Measurements from ENCODE around the gene MYH9.

The MYH9 gene

GRCh38 chr22:36385491-36386350 lies 2.0 kb downstream of the MYH9 start:
- DNase-seq = peak; percentile 67 to 77

GRCh38 chr22:36384766-36385481 lies 2.8 kb downstream of the MYH9 start:
- DNase-seq = no peak

GRCh38 chr22:36383110-36383581 lies 4.6 kb downstream of the MYH9 start:
- DNase-seq = no peak

- DNase-seq = no peak
Measured at GRCh38 chr22:36381513-36382128, 6.1 kb downstream of the MYH9 start.

GRCh38 chr22:36379593-36380361 lies 8.0 kb downstream of the MYH9 start:
- DNase-seq = no peak

GRCh38 chr22:36378869-36379217 lies 8.9 kb downstream of the MYH9 start:
- no peak for DNase-seq

GRCh38 chr22:36378080-36378868 lies 9.5 kb downstream of the MYH9 start:
- no peak for DNase-seq

GRCh38 chr22:36377022-36377631 lies 10.6 kb downstream of the MYH9 start:
- no peak for DNase-seq

- no peak for DNase-seq
Measured at GRCh38 chr22:36376265-36376664, 11.5 kb downstream of the MYH9 start.

GRCh38 chr22:36375071-36375980 lies 12.4 kb downstream of the MYH9 start:
- no peak for DNase-seq

- no peak for DNase-seq
Measured at GRCh38 chr22:36374603-36375024, 13.2 kb downstream of the MYH9 start.

GRCh38 chr22:36373258-36373579 lies 14.5 kb downstream of the MYH9 start:
- DNase-seq = peak; percentile 55 to 59

- no peak for DNase-seq
Measured at GRCh38 chr22:36371920-36372319, 15.8 kb downstream of the MYH9 start.

- no peak for DNase-seq
Measured at GRCh38 chr22:36369922-36370791, 17.6 kb downstream of the MYH9 start.

- DNase-seq = no peak
Measured at GRCh38 chr22:36369004-36369921, 18.5 kb downstream of the MYH9 start.

- DNase-seq = no peak
Measured at GRCh38 chr22:36368359-36368983, 19.3 kb downstream of the MYH9 start.

- DNase-seq = no peak
Measured at GRCh38 chr22:36367479-36367878, 20.3 kb downstream of the MYH9 start.

GRCh38 chr22:36367066-36367465 lies 20.7 kb downstream of the MYH9 start:
- DNase-seq = no peak

Data from inflammatory macrophage treated with lipopolysaccharide for 1 hour (primary cell).